CD14-positive monocyte (primary cell): ENCODE measurements around the gene ICAM3. TPM values are rescaled to one million over a fixed set of nuclear protein-coding genes. Genes with fewer than 3 reads are reported as not detected.
"Not testable (repeated sequence)": the region's sequence is repeated elsewhere in the genome, so short reads cannot be mapped to it uniquely, and the experiment has no call there.

Experiments used
- DNase-seq, 3 donors: peaks; one replicate each; pipeline ENCODE4 v3.0.0-alpha.2; 2011 to 2022
- H2AFZ ChIP-seq: 2 replicates; pipeline ENCODE4 v1.6.0; 2012; ENCODE audit warnings: mild to moderate bottlenecking, low read depth, low read length, inconsistent platforms; ENCODE audit not compliant: insufficient read depth, poor library complexity, severe bottlenecking
- H3K27ac ChIP-seq, 2 donors: 1 replicate in 1 of 2; 2 replicates in 1 of 2; pipeline ENCODE4 v1.5.1; 2012 to 2013; ENCODE audit warnings: low read length in 2 of 2, control low read depth in 1 of 2, inconsistent platforms in 1 of 2, low read depth in 1 of 2, mild to moderate bottlenecking in 1 of 2
- H3K27me3 ChIP-seq, 2 donors: one replicate each; pipeline versions ENCODE4 v1.6.0 to v1.6.1; 2011 to 2013; ENCODE audit warnings: low read length in 2 of 2; ENCODE audit not compliant: control insufficient read depth in 2 of 2, insufficient read depth in 2 of 2
- H3K36me3 ChIP-seq, 2 donors: replicated peaks in 1 of 2; 1 replicate in 1 of 2; 2 replicates in 1 of 2; pipeline versions ENCODE4 v1.5.1 to v1.6.1; 2012 to 2013; ENCODE audit warnings: low read length in 2 of 2, control low read depth in 1 of 2, inconsistent platforms in 1 of 2, mild to moderate bottlenecking in 1 of 2; ENCODE audit not compliant: insufficient read depth in 2 of 2, control insufficient read depth in 1 of 2
- H3K4me1 ChIP-seq, 2 donors: 1 replicate in 1 of 2; 2 replicates in 1 of 2; pipeline versions ENCODE4 v1.5.1 to v1.6.1; 2012 to 2013; ENCODE audit warnings: low read length in 2 of 2, control low read depth in 1 of 2, inconsistent platforms in 1 of 2, mild to moderate bottlenecking in 1 of 2, moderate library complexity in 1 of 2; ENCODE audit not compliant: insufficient read depth in 2 of 2, control insufficient read depth in 1 of 2
- H3K4me2 ChIP-seq: replicated peaks from 2 replicates; pipeline ENCODE3; 2012; ENCODE audit warnings: low read length, moderate library complexity, mild to moderate bottlenecking; ENCODE audit not compliant: poor library complexity, severe bottlenecking; ENCODE audit errors: extremely low read depth
- H3K4me3 ChIP-seq, 3 experiments: fragments of 200-600 bp in 1 of 3; sonication (generic) in 1 of 3; replicated peaks in 1 of 3; 1 replicate in 2 of 3; 2 replicates in 1 of 3; pipeline ENCODE4 v1.5.1; 2011 to 2013; ENCODE audit warnings: low read length in 3 of 3, mild to moderate bottlenecking in 3 of 3, control low read depth in 2 of 3, low read depth in 2 of 3, inconsistent platforms in 1 of 3, moderate library complexity in 1 of 3
- H3K79me2 ChIP-seq: 2 replicates; pipeline ENCODE4 v1.6.0; 2012; ENCODE audit warnings: mild to moderate bottlenecking, control low read depth, inconsistent platforms, low read length, moderate library complexity; ENCODE audit not compliant: insufficient read depth
- H3K9ac ChIP-seq: 2 replicates; pipeline ENCODE4 v1.6.0; 2017; ENCODE audit warnings: low read length, mild to moderate bottlenecking; ENCODE audit not compliant: insufficient read depth, poor library complexity, severe bottlenecking
- H3K9me3 ChIP-seq, 2 donors: replicated peaks in 1 of 2; 1 replicate in 1 of 2; 2 replicates in 1 of 2; pipeline versions ENCODE4 v1.5.1 to v1.6.1; 2012 to 2013; ENCODE audit warnings: low read length in 2 of 2, control low read depth in 1 of 2; ENCODE audit not compliant: control insufficient read depth in 1 of 2, insufficient read depth in 1 of 2
- H4K20me1 ChIP-seq: 2 replicates; pipeline ENCODE4 v1.6.0; 2012; ENCODE audit warnings: mild to moderate bottlenecking, low read length, control low read depth, moderate library complexity; ENCODE audit not compliant: insufficient read depth
- H3K27ac Mint-ChIP-seq, 7 donors: one replicate each; pipeline ENCODE4 v1.8.0; 2020; ENCODE audit warnings: mild to moderate bottlenecking in 7 of 7, mixed read lengths in 7 of 7, moderate library complexity in 6 of 7, inconsistent platforms in 2 of 7
- H3K27me3 Mint-ChIP-seq, 3 donors: one replicate each; pipeline ENCODE4 v1.8.0; 2021 to 2022; ENCODE audit warnings: low read depth in 3 of 3, mild to moderate bottlenecking in 3 of 3, mixed read lengths in 3 of 3, moderate library complexity in 3 of 3, inconsistent platforms in 1 of 3
- H3K36me3 Mint-ChIP-seq, 2 donors: one replicate each; pipeline ENCODE4 v1.8.0; 2020; ENCODE audit warnings: mixed read lengths in 2 of 2, inconsistent platforms in 1 of 2, mild to moderate bottlenecking in 1 of 2
- H3K4me1 Mint-ChIP-seq: one replicate; pipeline ENCODE4 v1.8.0; 2020; ENCODE audit warnings: mild to moderate bottlenecking, mixed read lengths
- H3K4me3 Mint-ChIP-seq, 2 donors: one replicate each; pipeline ENCODE4 v1.8.0; 2020; ENCODE audit warnings: mild to moderate bottlenecking in 2 of 2, mixed read lengths in 2 of 2, moderate library complexity in 1 of 2
- H3K9me3 Mint-ChIP-seq, 7 donors: one replicate each; pipeline ENCODE4 v1.8.0; 2020 to 2022; ENCODE audit warnings: mixed read lengths in 7 of 7, mild to moderate bottlenecking in 6 of 7, moderate library complexity in 6 of 7, inconsistent platforms in 2 of 7
- WGBS: methylation state at CpG from one replicate; pipeline ENCODE4 v1.1.5; 2013; ENCODE audit warnings: missing lambda C conversion rate; ENCODE audit not compliant: insufficient coverage; 5-methylcytosine and 5-hydroxymethylcytosine counted together
- intact Hi-C, 2 donors: fragments of 100-400 bp; cut with micrococcal nuclease; formaldehyde crosslinking; loops; one replicate each; pipeline versions ENCODE4 v1.15.0 to v1.15.1; 2023
- polyA plus RNA-seq, 3 donors: library from polyadenylated mRNA; depleted of rRNA in 1 of 3; unstranded in 2 of 3; stranded (reverse) in 1 of 3; fragments of 300-500 nt in 2 of 3; fragments of >200 nt in 1 of 3; fragmentation: Illumina TruSeq in 2 of 3; gene quantifications; 1 replicate in 2 of 3; 2 replicates in 1 of 3; pipeline ENCODE4 v1.2.3, GENCODE V29; 2012 to 2021
- TF ChIP-seq, protein P1 (sequence below): fragments of 200-600 bp; IDR thresholded peaks from one replicate; pipeline ENCODE4 v1.8.0; 2022; ENCODE audit warnings: antibody characterized with exemption, mild to moderate bottlenecking

Gene ICAM3
- polyA plus RNA-seq, 3 donors, result 189 to 234 (median 198) TPM

DNA sequence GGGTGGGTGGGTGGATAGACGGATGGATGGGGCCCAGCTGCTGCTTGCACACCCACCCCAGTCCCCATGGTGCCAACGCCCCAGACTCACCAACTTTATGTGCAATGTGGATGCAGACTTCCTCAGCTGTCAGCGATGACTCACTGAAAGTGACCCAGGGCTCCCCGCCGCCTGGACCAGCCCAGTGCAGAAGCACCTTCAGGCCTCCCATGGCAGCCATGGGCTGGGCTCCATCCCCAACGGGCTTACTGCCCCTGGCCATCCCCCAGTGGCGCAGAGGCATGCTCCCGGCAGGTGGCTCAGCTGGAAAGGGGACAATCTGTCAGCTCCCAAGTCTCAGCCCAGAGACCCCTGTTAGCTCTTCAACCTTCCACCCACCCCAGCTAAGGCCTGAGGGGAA is 38.7 kb upstream of the ICAM3 start:
- Histone ChIP-seq H2AFZ (no peak overlapping the region), H3K27me3 (no peaks in the 10 kb centered on the region), H3K27ac (peak overlapping the region in 1 of 2 donors; percentile 44), H3K4me3 (no peak overlapping the region), H3K9me3 (no peaks in the 10 kb centered on the region), H3K4me2 (no peak overlapping the region), H3K36me3 (peaks cover 16 to 17% of the 10 kb centered on the region in 2 donors), H3K79me2 (peaks cover 43% of the 10 kb centered on the region), H3K4me1 (peaks cover 63 to 70% of the 10 kb centered on the region in 2 donors), H3K9ac (no peak overlapping the region), H4K20me1 (peaks cover 6% of the 10 kb centered on the region)
- Mint-ChIP-seq H3K4me1 (peaks cover 56% of the 10 kb centered on the region), H3K27me3 (peaks cover 0 to 2% (median 2%) of the 10 kb centered on the region in 3 donors), H3K27ac (peak overlapping the region in 2 of 7 donors; percentile 40 to 61), H3K36me3 (peaks cover 21 to 45% of the 10 kb centered on the region in 2 donors), H3K9me3 (no peaks in the 10 kb centered on the region), H3K4me3 (no peak overlapping the region)
- peak in 2 of 3 donors; percentile 26 to 47 for DNase-seq
- WGBS, result 76% methylated on average over 6 of the region's 8 CpGs
- TF ChIP-seq, protein P1, sequence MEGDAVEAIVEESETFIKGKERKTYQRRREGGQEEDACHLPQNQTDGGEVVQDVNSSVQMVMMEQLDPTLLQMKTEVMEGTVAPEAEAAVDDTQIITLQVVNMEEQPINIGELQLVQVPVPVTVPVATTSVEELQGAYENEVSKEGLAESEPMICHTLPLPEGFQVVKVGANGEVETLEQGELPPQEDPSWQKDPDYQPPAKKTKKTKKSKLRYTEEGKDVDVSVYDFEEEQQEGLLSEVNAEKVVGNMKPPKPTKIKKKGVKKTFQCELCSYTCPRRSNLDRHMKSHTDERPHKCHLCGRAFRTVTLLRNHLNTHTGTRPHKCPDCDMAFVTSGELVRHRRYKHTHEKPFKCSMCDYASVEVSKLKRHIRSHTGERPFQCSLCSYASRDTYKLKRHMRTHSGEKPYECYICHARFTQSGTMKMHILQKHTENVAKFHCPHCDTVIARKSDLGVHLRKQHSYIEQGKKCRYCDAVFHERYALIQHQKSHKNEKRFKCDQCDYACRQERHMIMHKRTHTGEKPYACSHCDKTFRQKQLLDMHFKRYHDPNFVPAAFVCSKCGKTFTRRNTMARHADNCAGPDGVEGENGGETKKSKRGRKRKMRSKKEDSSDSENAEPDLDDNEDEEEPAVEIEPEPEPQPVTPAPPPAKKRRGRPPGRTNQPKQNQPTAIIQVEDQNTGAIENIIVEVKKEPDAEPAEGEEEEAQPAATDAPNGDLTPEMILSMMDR, result no peak
- intact Hi-C loops, result no loop called here

DNA sequence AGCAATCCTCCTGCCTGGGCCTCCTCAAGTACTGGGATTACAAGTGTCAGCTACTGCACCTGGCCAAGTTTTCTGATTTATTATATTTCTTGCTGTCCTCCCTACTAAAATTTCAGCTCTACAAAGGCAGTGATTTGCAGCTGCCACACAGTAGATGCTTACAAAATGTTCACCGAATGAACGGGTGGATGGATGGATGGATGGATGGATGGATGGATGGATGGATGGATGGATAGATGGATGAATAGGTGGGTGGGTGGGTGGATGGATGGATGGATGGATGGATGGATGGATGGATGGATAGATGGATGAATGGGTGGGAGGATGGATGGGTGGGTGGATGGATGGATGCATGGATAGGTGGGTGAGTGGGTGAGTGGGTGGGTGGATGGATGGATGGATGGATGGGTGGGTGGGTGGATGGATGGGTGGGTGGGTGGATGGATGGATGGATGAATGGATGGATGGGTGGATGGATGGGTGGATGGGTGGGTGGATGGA is 37.8 kb upstream of the ICAM3 start:
- H3K9me3 ChIP-seq, H3K4me2 ChIP-seq, H3K4me3 Mint-ChIP-seq, H3K27ac ChIP-seq, H3K27me3 ChIP-seq, DNase-seq, H3K9me3 Mint-ChIP-seq, H3K9ac ChIP-seq, H4K20me1 ChIP-seq, H2AFZ ChIP-seq, H3K27me3 Mint-ChIP-seq, intact Hi-C loops, H3K4me3 ChIP-seq: not testable (repeated sequence)
- Mint-ChIP-seq H3K27ac (peak overlapping the region in 2 of 7 donors; percentile 19 to 74), H3K4me1 (peaks cover 56% of the 10 kb centered on the region), H3K36me3 (peaks cover 21 to 48% of the 10 kb centered on the region in 2 donors)
- Histone ChIP-seq H3K4me1 (peaks cover 64 to 69% of the 10 kb centered on the region in 2 donors), H3K36me3 (peaks cover 16 to 17% of the 10 kb centered on the region in 2 donors), H3K79me2 (peaks cover 48% of the 10 kb centered on the region)
- 100% methylated on average over 2 of the region's 2 CpGs for WGBS
